Bone marrow (tissue), 2 donors: ENCODE results near the gene PACRGL.
A peak's percentile ranks its signal among the peaks of the same experiment; 100 is the strongest.
"Not testable (repeated sequence)": the region's sequence is repeated elsewhere in the genome, so short reads cannot be mapped to it uniquely, and the experiment has no call there.

ENCODE experiments used
- DNase-seq, 2 donors: peaks; one replicate each; lab custom pipeline; 2025; lab: John Stamatoyannopoulos, UW

Gene PACRGL

GRCh38 chr4:20723463-20723862 lies 23.2 kb downstream of the PACRGL start:
- no peak for DNase-seq

DNA sequence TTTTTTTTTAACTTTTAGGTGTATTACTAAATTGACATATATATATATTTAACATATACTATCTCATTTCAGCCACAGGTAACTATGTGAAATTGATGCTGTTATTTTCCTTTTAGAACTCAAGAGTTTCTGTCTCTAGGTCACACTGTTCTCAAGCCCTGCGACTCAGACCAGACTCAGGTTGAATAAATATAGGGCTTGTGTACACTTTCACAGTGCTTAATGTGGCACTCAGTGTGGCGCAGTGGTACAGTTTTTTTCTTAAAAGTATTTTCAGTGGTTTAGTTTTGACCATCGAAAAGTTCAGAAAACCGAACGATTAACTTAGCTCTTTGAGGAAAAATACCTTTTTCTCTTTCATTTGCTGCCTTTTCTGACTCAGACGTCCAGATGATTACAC lies 24.7 kb downstream of the PACRGL start:
- DNase-seq, result no peak

DNA sequence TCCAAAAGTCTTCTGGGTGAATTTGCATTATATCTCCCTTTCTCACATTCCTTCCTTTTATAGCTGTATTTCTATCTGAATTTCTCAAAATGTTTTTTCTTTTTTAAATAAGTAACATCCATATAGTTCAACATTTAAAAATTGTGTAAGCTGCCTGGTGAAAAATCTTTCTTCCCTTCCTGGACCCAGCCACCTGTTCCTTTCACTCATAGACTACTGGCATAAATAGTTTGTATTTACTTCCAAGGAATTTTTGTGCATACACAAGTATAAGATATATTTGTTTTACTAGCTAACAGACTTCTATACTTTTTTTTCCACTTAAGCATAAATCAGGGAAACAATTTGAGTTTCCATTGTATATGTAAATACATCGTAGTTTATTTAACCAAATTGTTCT lies 35.7 kb downstream of the PACRGL start:
- DNase-seq, result no peak

- not testable (repeated sequence) for DNase-seq
Measured at GRCh38 chr4:20746000-20746399, 45.7 kb downstream of the PACRGL start.

DNA sequence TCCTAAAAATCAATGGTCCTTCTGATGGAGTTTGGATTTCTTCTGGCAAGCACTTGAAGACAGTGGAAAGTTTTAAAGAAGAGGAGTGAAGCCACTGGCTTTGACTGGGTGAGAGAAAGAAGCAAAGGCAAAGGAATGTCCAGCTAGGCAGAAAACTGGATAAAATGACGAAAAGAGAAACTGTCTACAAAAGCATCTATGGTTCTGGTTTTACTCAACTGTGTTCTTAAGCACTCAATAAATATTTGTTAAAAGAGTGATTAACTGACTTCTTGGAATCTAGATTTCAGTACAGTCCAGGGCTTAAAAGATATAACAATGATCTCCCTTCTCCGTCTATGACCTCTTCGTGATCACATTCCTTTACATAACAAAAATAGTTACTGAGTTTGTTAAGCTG lies 52.4 kb downstream of the PACRGL start:
- no peak for DNase-seq

DNA sequence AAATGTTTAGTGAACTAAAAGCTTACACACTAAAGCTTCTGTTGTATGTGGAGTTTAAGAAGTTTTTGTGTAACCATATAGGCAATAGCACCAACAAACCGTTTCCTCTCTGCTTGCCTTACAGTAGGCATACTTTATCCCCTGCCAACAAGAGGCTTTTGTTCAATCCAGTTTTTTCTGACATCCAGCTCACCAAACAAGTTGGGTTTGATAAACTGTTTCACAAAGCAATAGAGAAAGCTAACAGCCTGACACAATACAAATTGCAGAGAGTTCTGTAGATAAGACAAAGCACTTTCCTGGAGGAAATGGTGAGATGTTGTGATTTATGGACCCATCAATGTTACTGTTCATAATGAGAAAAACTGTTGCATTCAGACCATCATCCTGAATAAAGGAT lies 53.8 kb downstream of the PACRGL start:
- no peak for DNase-seq

GRCh38 chr4:20760053-20760452 lies 59.8 kb downstream of the PACRGL start:
- no peak for DNase-seq

DNA sequence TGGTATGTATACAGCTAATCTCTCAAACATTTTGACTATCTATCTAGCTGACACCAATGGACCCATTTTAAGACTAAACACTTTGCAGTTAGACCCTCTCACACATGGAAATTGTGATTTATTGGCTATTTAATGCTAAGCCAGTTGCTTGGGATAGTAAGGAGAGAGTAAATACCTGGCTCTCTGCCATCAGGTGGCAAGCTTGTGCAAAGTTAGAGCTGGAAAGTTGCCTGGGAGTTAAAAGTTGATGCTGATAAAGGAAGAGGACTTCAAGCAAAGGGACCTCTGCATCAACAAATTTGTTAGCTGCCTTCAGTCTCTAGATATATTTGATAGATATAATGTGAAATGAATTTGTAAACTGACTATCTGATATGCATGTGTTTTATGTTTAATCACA lies 61.1 kb downstream of the PACRGL start:
- no peak for DNase-seq

GRCh38 chr4:20761826-20762225 lies 61.6 kb downstream of the PACRGL start:
- no peak for DNase-seq

- DNase-seq, result no peak
Measured at GRCh38 chr4:20764366-20764992, 64.2 kb downstream of the PACRGL start.

- peak in 1 of 2 donors; percentile 8 for DNase-seq
Measured at GRCh38 chr4:20773144-20773997, 73.1 kb downstream of the PACRGL start.

GRCh38 chr4:20778896-20779295 lies 78.6 kb downstream of the PACRGL start:
- no peak for DNase-seq

GRCh38 chr4:20783134-20783533 lies 82.9 kb downstream of the PACRGL start:
- not testable (repeated sequence) for DNase-seq

DNA sequence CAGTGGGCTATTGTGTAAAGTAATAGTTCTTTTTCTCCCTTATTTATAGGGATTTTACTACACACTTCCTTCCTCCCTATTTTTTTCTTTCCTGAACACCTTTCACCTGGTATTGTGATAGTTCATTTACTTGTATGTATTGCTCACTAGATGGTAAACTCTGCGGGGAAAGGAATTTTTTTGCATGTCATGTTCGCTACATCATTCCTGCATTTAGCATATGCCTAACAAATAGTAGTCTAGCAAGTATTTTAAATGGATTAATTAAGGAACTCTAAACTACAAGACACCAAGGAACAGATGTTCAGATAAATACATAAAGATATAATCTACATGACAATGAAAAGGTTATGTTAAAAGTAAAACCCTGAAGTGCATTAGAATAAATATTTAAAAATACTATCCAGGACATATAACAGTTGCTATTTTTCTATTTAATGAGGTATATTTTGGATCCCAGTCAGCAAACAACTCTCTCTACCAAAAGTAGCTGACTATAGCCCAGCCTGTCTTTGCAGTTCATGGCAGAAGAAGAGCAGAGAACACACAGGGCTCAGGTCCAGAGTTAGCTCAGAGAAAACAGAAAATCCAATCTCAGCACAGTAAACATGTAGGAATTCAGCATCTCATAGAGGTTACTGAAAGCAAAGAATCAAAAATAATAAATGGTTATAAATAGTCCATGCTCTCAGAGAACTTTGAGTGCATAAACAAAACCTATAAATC lies 87.8 kb downstream of the PACRGL start:
- DNase-seq, result no peak
